Left lung (tissue), 10 donors: ENCODE results near the gene DOCK4. TPM values are rescaled to one million over a fixed set of nuclear protein-coding genes. Genes with fewer than 3 reads are reported as not detected.

Source experiments
- ATAC-seq: fragments of 200-7000 bp; cut with Tn5 transposase; one replicate; pipeline ENCODE4 v1.9.1; 2020; ENCODE audit warnings: moderate library complexity
- DNase-seq, 4 donors: peaks; one replicate each; pipeline ENCODE4 v3.0.0-alpha.2; 2013 to 2020
- H3K27ac ChIP-seq, 2 donors: fragments of 200-600 bp; sonication (generic) in 1 of 2; one replicate each; pipeline versions ENCODE4 v1.5.0 to v1.8.0; 2020 to 2021
- H3K27me3 ChIP-seq, 2 donors: fragments of 200-600 bp; sonication (generic) in 1 of 2; one replicate each; pipeline versions ENCODE4 v1.5.0 to v1.8.0; 2020 to 2021
- H3K36me3 ChIP-seq, 2 donors: fragments of 200-600 bp; sonication (generic) in 1 of 2; one replicate each; pipeline versions ENCODE4 v1.5.0 to v1.8.0; 2020 to 2021
- H3K4me1 ChIP-seq, 2 donors: fragments of 200-600 bp; one replicate each; pipeline ENCODE4 v1.8.0; 2021
- H3K4me3 ChIP-seq, 2 donors: fragments of 200-600 bp; sonication (generic) in 1 of 2; one replicate each; pipeline versions ENCODE4 v1.5.0 to v1.8.0; 2020 to 2021; ENCODE audit warnings: mild to moderate bottlenecking in 1 of 2
- H3K9me3 ChIP-seq, 2 donors: fragments of 200-600 bp; sonication (generic) in 1 of 2; one replicate each; pipeline versions ENCODE4 v1.5.0 to v1.8.0; 2020 to 2021
- CTCF ChIP-seq, 2 donors: fragments of 200-600 bp; sonication (generic) in 1 of 2; IDR thresholded peaks; one replicate each; pipeline versions ENCODE4 v1.5.0 to v1.8.0; 2021; ENCODE audit warnings: antibody characterized with exemption in 2 of 2
- intact Hi-C, 2 donors: fragments of 100-400 bp; cut with DNase I; formaldehyde crosslinking; loops; one replicate each; pipeline versions ENCODE4 v1.11.2 to v1.14.2; 2022
- polyA plus RNA-seq, 6 donors: library from polyadenylated mRNA; unstranded; fragments of 120-200 nt; gene quantifications; one replicate each; pipeline ENCODE4 v1.2.1, GENCODE V29; 2013; ENCODE audit not compliant: insufficient read length in 6 of 6
- total RNA-seq, 2 donors: library from RNA; stranded (reverse); fragmentation: NEBNext Ultra II Directional; extraction: Animal tissue kit (Norgen Biotek cat#: 25700); gene quantifications; one replicate each; pipeline ENCODE4 v1.2.1, GENCODE V29; 2021
- donor health status: DM: no; HTN: yes; CAD: no.
- donor health status: DM: no; HTN: no; CAD: no.

The DOCK4 gene
- total and polyA plus RNA-seq, 8 donors, result 38.9 to 64.3 (median 52.5) TPM

- no peak for TF ChIP-seq CTCF (IDR thresholded peaks at IDR 0.05)
- intact Hi-C loops, result no loop called here
- ATAC-seq (no peak), DNase-seq (no peak)
- Histone ChIP-seq H3K27me3 (no peaks in the 10 kb centered on the region), H3K36me3 (no peaks in the 10 kb centered on the region), H3K4me1 (peaks cover 0 to 28% of the 10 kb centered on the region in 2 donors), H3K9me3 (no peaks in the 10 kb centered on the region), H3K4me3 (no peak overlapping the region), H3K27ac (no peak overlapping the region)
Measured at GRCh38 chr7:112059675-112060074, 146.5 kb downstream of the DOCK4 start.

GRCh38 chr7:112058686-112059085 lies 147.5 kb downstream of the DOCK4 start:
- DNase-seq (no peak), ATAC-seq (no peak)
- peaks cover 0 to 31% of the 10 kb centered on the region in 2 donors for H3K4me1 ChIP-seq
- H3K9me3 ChIP-seq, result no peaks in the 10 kb centered on the region
- TF ChIP-seq CTCF (IDR thresholded peaks at IDR 0.05), result no peak
- intact Hi-C loops, result no loop called here
- H3K27me3 ChIP-seq, result no peaks in the 10 kb centered on the region
- H3K4me3 ChIP-seq, result no peak overlapping the region
- peak overlapping the region in 1 of 2 donors; percentile 19 for H3K27ac ChIP-seq
- no peaks in the 10 kb centered on the region for H3K36me3 ChIP-seq

GRCh38 chr7:112056409-112056808 lies 149.8 kb downstream of the DOCK4 start:
- no peak for TF ChIP-seq CTCF (IDR thresholded peaks at IDR 0.05)
- peaks cover 0 to 41% of the 10 kb centered on the region in 2 donors for H3K4me1 ChIP-seq
- DNase-seq, result peak in 2 of 4 donors; percentile 45 to 65
- no peaks in the 10 kb centered on the region for H3K9me3 ChIP-seq
- peak overlapping the region in 1 of 2 donors; percentile 10 for H3K27ac ChIP-seq
- ATAC-seq, result peak; percentile 74
- intact Hi-C loops, result no loop called here
- H3K27me3 ChIP-seq, result no peaks in the 10 kb centered on the region
- H3K4me3 ChIP-seq, result no peak overlapping the region
- no peaks in the 10 kb centered on the region for H3K36me3 ChIP-seq

- Histone ChIP-seq H3K27me3 (no peaks in the 10 kb centered on the region), H3K36me3 (no peaks in the 10 kb centered on the region), H3K4me1 (peaks cover 0 to 42% of the 10 kb centered on the region in 2 donors), H3K4me3 (no peak overlapping the region), H3K9me3 (no peaks in the 10 kb centered on the region), H3K27ac (no peak overlapping the region)
- ATAC-seq (no peak), DNase-seq (no peak)
- no peak for TF ChIP-seq CTCF (IDR thresholded peaks at IDR 0.05)
- intact Hi-C loops, result no loop called here
Measured at GRCh38 chr7:112053737-112054069, 152.5 kb downstream of the DOCK4 start.

- intact Hi-C loops, result no loop called here
- Histone ChIP-seq H3K36me3 (no peaks in the 10 kb centered on the region), H3K27me3 (no peaks in the 10 kb centered on the region), H3K4me1 (peaks cover 0 to 37% of the 10 kb centered on the region in 2 donors), H3K4me3 (no peak overlapping the region), H3K9me3 (no peaks in the 10 kb centered on the region), H3K27ac (peak overlapping the region in 1 of 2 donors; percentile 39)
- peak; percentile 73 for ATAC-seq
- TF ChIP-seq CTCF (IDR thresholded peaks at IDR 0.05), result no peak
- no peak for DNase-seq
Measured at GRCh38 chr7:112052993-112053736, 153.0 kb downstream of the DOCK4 start.
